ENCODE measurements around the gene MAEA. TPM values are rescaled to one million over a fixed set of nuclear protein-coding genes. Genes with fewer than 3 reads are reported as not detected.

The MAEA gene
- 97.3 and 124 TPM in 2 replicates for total RNA-seq (2014; rRNA removed; shearing (Covaris generic))
- 82.7 and 86.9 TPM in 2 replicates for polyA plus RNA-seq (2015; cell fraction: cytosol; rRNA removed)
- polyA plus RNA-seq (2015; cell fraction: nucleus; rRNA removed) = 117 and 120 TPM in 2 replicates

DNA sequence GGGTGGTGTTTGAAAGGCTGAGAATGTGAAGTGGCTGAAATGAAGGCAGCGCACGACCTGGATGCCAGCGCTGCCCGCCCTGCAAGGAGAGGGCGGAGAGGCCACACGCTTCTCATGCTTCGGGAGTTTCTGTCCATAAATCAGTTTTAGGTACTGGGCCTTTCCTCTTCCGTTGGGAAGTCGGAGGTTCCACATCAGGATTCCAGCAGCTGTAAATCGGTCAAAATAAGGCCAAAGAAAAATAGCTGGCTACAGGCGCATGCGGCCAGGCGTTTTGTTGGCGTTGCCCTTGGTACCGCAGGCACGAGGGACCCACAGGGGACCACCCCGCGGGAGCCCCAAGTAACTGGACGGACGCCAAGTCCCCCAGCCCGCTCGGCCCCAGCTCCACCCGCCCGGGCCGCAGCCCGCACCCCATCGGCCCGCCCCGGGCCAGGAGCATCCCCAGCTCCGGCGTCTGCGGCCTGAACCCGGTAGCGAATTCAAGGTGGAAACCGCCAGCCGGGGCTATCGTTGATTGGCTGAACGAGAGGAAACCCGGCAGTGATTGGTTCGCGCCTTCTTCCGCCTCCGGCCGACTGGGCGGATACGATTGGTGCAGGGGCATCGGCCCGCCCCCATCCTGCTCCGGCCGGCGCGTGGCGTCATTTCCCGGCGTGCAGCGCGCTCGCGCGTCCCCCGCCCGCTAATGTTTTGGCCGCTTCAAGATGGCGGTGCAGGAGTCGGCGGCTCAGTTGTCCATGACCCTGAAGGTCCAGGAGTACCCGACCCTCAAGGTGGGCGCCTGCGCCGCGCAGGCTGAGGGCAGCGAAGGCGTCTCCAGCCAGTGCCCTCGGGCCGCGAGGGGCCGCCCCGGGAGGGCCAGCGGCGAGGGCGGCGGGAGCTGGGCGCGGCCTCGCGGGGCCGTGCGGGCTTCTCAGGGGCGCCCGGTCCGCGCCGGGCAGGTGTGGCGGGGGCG, at the start of gene MAEA:
Gene MAEA (plus strand): TSS at position 685 of the 958 bp plus-strand sequence. CDS start 23 bp downstream, at position 708.
- peak; percentile 97 for DNase-seq (ENCODE audit: low read depth)

DNA sequence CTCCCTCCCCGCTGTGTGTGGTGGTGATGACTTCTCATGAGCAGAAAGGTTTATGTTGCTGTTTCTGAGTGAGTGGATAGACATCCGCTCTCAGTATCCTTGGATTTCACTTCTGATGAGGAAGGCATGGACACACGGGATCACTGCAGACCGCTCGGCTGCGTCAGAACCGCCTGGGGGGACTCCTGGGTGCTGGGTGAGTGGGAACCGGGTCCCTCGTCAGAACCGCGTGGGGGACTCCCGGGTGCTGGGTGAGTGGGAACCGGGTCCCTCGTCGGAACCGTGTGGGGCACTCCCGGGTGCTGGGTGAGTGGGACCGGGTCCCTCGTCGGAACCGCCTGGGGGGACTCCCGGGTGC, 49.8 kb upstream of the MAEA start:
- no peak for DNase-seq (ENCODE audit: low read depth)

DNA sequence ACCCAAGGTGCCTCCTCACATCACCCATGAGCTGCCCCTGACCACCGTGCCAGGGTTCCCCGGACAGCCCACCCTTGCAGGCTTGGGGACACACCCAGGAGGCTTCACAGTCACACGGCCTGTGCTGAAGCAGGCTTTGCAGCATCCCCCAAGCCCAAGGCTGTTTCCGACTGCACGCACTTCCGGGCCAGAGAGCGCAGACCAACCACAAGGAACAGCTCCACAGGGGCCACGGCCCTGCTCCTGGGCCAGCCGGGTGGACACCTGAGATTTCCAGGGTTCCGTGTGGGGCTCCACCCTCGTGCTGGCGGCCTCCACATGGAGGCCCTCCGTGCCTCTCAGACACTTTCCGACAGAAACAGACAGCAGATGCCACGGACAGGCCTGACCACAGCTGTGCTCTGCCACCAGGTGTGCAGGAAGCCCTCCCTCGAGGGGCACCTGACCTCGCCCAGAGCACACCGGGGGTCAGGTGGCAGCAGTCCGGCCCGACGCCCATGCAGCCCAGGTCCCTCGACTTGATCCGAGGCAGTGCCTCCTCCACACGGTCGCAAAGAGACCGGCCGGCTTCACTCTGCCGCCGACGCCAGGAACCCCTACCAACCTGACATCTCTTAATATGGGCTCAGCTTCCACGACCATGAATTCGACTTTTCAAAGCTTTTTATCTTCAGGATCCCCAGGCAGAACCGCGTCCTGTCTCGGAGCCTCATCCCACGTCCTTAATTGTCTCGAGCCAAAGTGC, 48.8 kb upstream of the MAEA start:
- no peak for DNase-seq (ENCODE audit: low read depth)

DNA sequence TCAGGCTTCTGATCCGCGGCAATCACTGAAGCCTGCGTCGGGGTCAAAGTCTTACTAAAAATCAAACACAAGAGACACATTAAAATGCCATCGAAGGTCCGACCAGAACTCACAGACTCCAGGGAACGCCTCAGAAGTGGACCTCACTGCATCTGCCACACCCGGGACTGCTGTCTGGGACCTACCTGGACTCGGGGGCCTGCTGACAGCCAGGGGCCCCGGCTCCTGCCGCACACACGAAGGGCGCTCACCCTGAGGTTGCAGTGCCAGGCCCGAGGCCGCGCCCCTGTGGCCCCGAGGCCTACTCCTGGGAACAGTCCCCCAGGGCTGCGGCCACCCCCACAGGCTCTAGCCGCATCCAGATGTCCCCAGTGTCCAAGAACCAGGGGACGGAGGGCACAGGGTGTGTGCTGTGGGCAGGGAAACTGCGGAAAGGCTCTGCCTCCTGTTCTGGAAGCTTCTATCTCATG, 48.2 kb upstream of the MAEA start:
- no peak for DNase-seq (ENCODE audit: low read depth)

DNA sequence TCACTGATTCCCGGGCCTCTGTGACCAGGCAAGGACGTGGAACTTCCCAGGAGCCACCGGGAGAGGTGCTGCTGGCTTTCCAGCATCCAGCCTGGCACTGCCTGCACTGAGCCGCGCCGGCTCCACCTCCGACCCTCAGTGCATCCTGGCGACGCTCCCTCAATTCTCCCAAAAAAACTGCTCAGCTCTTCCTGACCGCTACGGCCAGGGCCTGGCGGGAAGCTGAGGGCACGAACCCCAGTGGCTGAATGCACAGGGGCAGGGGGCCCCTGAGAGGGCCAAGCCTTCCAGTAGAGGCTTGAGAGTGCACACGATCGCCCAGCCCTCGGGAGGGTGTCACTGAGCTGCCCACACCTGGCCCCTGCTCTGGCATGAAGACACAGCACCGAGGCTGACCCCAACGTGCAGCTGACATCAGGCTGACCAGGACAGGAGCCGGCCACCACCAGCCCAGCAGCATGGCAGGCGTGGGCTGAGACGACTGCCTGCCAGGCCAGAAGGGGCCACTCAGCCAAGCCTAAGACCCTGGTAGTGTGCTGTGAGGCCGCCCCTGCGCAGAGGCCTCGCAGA, 47.7 kb upstream of the MAEA start:
- DNase-seq (ENCODE audit: low read depth) = no peak

DNA sequence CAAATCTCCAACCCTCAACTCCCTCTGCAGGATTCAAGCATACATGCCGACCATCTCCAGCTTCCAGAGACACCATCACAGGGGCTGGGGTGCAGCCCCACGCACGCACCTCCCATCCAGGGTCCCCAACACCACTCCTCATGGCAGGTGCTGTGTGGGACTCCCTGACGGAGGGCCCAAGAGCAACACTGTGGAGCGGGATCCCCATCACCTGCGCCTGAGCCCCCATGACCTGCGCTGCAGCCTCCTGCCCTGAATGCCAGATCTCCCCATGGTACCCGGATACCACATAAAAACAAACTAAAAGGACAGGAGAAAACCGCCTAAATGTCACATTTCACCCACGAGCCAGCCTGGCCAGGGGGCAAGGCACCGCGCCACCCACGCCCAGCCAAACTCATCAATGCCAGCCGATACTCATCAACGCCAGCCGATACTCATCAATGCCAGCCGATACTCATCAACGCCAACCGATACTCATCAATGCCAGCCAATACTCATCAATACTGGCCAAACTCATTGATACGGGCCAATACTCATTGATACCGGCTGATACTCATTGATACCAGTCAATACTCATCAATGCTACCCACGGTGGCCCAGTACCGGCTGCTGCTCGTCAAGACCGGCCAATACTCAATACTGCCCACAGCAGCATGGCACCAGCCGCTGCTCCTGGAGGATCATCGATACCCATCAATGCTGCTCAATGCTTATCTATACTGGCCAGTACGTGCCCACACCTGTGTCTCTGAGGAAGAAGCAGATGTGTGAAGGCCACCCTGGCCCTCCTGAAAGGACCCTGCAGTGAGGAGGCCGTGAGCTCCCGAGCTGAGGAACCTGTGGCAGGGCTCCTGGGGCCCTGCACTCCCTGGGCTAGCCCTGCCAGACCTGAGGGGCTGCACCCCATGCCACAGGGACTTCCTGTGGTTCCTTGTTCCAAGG, 46.9 kb upstream of the MAEA start:
- DNase-seq (ENCODE audit: low read depth) = no peak

DNA sequence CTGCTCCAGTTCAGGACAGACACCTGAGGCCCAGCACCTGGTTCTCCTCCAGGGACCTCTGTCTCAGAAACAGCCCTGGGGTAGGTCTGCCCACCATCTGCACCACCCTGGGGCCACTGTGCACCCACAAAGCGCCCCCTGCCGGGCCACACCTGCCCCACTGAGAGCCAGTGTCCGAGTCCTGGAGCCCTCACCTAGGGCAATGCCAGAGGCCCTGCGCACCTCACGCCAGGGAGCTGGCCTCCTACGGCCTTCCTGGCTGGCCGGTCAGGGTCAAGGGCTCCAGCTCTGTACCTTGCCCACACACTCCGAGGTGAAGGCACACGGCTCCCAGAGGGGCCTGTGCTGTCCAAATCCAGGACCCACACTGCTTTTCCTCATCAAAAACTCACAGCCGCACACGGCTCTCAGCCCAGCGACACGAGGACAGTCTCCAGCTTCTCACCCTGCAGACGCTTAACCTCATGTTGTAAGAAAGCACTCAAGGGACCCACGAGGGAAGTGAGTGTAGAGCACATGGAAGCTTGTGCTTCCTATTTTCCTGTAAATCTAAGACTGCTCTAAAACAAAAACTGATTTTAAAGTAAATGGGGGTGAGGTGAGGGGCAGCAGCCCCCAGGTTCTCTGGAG, 46.1 kb upstream of the MAEA start:
- no peak for DNase-seq (ENCODE audit: low read depth)

DNA sequence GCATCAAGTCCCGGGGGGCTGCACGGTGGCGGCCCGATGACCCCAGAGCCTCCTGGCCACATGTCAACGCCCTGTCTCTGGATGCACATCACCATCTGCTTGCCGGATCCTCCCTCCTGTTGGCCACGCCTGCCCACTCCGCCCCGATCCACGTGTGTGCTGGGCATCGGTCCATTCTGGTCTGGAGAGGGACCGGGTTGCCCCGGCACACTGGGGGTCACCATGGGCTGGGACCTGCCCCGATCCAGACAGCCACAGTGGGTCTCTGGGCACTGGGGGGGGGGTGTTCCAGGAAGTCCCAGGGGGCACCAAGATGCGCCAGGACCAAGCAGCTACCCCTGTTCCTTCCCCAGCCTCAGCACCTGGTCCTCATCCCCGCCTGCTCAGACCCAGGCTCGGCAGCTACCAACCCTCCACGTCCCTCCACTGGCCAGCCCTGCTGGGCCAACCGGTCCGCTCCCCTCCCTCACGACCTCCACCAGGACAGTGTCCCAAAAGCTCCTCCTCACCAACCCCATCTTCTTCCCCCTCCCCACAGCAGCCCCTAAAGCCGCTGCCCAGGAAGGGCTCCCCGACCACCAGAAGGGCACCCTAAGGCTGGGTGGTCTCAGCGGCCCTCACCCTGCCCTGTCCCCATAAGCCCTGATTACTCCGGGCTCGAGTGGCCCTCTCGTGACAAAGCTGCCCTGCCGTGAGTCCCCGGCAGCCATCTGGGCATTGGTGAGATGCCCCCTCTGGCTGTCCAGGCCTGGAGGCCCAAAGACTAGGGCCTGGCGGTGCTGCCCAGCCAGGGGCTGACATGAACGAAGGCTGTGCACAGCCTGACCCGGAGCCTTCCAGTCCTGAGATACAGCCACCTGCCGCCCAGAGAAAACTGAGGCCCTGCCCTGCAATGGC, 45.4 kb upstream of the MAEA start:
- DNase-seq (ENCODE audit: low read depth) = no peak

DNA sequence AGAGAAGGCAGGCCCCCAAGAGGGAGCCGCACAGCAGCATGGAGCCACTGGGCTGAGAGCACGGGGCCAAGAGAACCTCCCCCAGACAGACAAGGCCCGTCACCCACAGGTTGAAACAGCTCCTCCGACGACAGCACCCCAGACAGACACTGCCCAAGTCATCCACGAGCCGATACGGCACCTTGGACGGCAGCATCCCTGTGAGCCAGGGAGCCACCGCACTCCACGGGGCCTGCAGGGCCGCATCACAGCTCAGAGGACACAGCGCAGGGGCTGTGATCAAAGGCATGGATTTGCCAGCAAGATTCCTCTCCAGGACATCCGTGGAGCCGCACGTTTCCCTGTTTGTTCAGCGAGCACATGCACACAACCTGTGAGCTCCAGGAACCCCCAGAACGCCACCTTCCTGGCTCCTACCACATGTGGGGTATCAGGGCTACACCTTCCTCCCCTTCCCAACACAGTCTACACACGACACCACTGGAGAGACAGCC, 44.7 kb upstream of the MAEA start:
- no peak for DNase-seq (ENCODE audit: low read depth)

DNA sequence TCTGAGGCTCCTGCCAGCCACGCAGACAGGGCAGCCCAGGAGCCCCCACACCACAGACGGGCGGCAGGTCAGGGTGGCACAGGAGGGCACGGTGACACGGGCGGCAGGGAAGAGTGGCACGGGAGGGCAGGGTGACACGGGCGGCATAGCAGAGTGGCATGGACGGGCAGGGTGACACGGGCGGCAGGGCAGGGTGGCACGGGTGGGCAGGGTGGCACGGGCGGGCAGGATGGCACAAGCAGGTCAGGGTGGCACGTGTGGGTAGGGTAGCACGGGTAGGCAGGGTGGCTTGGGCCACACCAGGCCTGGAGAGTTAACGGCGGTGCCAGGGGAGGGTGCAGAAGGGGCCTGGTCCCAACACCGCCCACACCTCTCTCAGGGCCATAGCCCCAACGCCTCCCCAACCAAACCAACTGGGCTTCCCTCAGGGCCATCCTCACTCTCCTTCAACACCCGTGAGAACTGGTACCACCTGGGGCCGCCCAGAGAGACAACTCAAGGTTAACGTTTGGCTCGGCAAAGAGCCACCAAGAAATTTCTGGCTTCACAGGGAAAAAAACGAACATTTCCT, 44.1 kb upstream of the MAEA start:
- no peak for DNase-seq (ENCODE audit: low read depth)

DNA sequence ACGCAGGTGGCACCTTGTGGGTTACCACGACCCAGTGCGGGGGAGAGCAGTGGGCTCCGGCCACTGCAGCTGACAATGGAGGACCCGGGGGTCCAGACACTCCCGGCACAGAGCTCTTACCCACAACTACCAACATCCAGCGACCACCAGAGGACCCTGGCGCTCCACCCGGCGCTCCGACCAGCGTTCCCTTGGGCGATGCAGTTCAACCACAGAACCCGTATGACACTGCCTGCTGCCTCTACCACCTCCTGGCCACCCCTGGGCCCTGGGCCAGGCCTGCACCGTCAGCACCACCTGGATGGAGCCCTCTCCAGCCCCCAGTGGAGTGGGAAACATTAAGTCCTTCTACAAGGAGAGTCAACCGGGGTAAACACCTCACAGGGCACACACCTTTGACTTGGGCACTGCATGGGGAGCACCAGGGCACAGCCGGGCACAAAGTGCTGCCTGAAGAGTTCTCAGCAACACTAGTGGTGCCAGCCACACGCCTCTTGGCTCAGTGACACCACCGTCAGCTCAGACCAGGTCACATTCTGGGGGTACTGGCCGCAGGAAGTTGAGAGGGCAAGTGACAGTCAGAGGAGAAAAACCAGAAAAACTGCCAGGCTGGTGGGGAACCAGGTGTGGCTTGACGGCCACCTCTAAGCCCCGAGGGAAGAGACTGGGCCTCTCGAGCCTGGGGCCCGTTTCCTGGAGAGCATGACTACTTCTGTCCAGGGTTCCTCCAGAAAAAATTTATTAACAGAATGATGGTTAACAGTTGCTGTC, 43.4 kb upstream of the MAEA start:
- DNase-seq (ENCODE audit: low read depth) = no peak

DNA sequence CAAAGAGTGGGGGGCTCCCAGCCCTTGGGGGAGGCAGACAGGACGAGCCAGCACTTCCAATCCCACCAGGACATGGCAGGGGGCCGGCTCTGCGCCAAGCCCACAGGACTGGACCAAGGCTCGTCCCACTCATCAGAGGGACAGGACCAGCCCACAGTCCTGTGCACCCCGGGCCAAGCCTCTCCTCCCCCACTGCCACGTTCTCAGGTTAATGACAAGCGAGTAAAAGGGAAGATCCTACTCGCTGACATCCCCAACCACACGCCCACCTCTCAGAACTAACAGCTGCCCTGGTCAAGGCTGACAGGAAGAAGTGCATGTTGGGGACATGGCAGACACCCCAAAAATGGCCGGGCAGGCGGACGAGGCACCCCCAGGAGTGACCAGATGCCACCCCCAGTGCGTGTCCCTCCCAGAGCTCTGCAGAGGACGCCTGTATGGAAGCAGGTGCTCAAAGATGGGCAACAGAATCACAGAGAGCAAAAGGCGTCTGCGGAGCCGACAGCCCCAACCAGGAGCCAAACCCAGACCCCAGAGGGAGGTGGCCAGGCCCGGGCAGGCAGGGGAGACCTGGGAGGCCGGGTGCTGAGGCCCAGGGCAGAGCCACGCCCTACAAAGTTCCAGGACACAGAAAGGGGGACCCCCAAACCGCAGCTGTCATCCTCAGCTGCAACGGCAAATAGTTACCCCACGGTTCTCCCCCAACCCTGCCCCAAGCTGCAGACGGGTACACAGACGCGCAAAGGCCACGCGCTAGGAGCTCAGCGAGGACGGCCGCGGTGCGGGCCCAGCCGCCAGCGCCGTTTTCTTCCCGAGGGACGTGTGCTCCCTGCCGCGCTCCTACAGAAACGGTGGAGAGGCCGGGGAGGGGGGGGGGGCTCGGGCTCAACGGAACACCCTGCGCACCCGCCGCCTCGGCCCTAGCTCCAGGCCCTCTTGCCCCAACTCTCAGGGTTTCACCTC, 42.5 kb upstream of the MAEA start:
- DNase-seq (ENCODE audit: low read depth) = no peak

DNA sequence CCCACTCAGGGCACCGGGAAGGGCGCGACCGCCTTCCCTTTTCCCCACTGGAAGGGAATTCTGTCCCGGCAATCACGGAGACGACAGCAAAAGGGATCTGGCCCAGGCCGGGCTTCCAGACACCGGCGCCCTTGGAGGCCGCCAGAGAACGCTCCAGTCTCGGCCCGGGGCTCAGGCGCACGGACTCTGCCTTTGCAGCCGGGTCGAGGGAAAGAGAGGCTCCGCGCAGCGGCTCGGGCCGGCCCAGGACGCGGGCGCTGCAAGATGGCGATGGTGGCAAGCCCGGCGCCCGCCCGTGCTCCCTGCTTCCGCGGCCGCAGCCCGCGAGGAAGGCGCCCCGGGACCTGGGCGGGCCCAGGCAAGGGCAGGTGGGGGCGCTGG, 41.8 kb upstream of the MAEA start:
- no peak for DNase-seq (ENCODE audit: low read depth)

DNA sequence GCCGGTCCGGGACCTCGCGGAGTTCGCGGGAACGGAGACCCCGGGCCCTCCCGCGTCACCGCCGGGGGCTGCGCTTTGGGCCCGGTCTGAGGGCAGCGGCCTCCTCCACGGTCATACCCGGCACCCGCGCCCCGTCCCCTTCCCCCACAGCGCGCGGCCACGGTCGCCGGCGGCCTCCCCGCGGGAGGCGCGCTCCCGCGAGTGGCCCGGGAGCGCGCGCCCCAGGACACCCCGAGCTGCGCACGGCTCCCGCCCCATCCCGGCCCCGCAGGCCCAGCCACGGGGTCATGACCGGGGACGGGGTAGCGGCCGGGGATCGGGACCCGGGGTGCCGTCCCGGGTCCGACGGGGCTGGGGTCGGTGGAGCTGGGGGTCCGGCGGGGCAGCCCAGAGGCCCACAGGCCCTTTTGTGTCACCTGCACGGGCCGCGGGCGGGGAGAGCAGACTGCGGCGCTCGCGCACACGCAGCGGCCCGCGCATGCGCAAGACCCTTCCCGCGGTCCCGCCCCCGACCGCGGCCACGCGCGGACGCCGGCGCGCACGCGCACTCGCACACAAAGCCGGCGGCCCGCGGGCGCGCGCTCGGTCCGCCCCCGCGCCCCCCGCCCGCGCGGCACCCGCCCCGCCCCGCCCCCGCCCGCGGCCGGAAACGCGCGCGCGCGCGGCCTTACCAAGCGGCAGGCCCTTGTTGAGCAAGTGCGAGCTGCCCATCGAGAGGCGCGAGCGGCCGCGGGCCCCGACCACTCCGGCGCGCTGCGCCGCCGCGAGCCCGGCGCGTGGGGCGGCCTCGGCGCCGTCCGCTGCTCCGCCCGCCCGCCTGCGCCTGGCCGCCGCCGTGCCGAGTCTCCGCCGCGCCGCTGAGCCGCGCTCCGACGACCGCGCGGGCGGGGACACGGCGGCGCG, 41.2 kb upstream of the MAEA start, which contains the start of gene CTBP1:
Gene CTBP1 (minus strand): TSS at position 886 of the 903 bp plus-strand sequence. CDS start 7,799 bp downstream, outside the sequence.
- DNase-seq (ENCODE audit: low read depth) = peak; percentile 56

DNA sequence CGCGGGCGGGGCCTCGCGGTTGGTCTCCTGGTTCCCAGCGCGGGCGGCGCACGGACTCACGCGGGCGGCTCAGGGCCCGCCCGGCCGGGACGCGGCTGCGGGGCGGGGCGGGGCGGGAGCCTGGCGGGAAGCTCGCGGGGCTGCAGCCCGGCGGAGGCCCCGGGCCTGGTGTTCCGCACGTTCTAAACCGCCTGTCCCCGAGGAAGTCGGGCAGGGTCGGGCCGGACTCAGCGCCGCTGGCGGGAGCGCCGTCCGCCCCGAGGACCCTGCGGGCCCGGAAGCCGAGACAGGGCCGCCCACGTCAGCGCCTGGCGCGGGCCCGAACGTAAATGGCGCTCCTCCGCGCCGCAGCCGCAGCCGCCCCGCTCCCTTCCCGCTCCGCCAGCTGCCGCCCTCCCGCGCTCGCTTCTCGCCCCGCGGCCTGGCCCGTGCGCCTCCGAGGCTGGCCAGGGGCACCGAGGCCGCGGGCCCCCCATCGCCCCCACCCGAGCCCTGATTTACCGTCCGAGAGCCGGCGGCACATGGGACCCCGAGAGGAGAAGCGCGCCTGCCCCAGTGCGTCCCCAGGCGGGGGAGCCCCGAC, 40.5 kb upstream of the MAEA start:
- peak; percentile 35 for DNase-seq (ENCODE audit: low read depth)
